Activated gamma-delta T cell treated with anti-CD3 and anti-CD28 coated beads, Interleukin-2, amount 50 U/mL, for 16 hours (primary cell): ENCODE measurements around the gene RELN.
"Not testable (repeated sequence)": the region's sequence is repeated elsewhere in the genome, so short reads cannot be mapped to it uniquely, and the experiment has no call there.

ENCODE experiments used
- DNase-seq: peaks from one replicate; pipeline ENCODE4 v3.0.0-alpha.2; 2020; ENCODE audit warnings: low read depth

RELN gene

DNA sequence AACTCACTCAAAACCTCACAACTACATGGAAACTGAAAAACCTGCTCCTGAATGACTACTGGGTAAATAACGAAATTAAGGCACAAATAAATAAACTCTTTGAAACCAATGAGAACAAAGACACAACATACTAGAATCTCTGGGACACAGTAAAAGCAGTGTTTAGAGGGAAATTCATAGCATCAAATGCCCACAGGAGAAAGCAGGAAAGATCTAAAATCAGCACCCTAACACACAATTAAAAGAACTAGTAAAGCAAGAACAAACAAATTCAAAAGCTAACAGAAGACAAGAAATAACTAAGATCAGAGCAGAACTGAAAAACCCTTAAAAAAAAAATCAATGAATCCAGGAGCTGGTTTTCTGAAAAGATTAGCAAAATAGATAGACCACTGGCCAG is 202.4 kb downstream of the RELN start:
- DNase-seq = not testable (repeated sequence)

DNA sequence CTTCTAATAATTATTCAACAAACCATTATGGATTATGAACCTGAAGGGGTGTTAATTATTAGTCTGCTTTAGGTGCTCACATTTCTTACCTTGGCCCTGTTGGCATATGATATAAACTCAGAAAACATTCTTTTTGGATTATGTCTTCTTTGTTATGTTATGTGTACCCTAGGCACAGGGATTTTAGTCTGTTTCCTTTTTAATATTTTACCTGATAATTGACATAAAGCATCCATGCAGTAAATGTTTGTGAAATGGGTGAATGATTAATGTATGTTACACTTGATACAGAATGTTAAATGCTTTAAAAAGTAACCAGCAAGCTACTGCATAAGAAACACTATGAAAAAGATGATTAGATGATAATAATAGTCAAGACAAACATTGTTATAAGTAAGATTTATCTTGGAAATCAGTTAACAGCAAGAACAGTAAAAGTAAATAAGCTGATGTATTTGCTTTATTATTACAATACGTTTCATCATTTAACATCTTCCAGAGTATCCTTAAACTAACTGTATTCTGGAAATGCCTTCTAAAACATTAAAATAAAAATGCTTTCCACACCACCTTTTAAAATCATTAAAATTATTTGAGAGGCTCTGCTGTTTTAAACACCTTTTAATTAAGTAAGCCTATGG is 204.7 kb downstream of the RELN start:
- DNase-seq = no peak

DNA sequence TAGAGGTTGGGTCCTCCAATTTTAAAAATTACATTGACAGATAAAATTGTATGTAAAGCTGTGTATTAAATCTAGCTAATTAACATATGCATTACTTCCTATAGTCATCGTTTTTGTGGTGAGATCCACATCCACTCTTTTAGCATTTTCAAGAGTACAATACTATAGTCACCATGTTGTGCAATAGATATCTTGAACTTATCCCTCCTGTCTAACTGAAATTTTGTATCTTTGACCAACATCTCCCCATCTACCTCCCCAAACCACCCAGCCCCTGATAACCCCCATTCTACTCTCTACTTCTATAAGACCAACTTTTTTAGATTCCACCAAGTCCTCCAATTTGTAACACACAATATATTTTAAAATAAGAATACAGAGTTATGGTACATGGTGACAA is 208.0 kb downstream of the RELN start:
- DNase-seq = no peak

DNA sequence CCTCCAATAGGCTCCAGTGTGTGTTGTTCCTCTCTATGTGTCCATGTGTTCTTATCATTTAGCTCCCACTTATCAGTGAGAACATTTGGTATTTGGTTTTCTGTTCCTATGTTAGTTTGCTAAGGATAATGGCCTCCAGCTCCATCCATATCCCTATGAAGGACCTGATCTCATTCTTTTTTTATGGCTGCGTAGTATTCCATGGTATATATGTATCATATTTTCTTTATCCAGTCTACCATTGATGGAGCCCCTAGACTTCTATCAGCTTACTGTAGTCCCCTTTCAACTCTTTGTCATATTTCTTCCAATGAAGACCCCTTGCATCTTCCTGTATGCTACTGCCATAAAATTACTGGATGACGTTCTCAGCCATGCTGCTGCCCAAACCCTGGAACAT is 208.9 kb downstream of the RELN start:
- not testable (repeated sequence) for DNase-seq

DNA sequence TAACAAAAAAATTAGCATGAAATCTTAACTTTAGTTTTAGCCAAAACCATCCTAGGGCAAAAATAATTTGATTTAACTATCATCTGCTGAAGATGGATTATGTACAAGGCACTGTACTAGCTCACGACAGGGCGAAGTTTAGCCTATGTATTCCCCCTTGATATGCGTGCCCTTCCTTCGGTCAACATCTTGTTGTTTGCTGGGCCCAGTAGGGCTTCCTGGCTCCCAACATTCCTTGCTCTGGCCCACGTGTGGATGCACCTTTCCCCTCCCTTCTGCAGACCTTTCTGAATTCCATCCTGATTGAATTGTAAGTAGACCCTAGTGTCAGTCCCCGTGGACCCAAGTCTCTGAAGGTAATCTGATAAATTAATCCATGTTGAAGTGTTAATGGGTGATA is 212.0 kb downstream of the RELN start:
- no peak for DNase-seq

DNA sequence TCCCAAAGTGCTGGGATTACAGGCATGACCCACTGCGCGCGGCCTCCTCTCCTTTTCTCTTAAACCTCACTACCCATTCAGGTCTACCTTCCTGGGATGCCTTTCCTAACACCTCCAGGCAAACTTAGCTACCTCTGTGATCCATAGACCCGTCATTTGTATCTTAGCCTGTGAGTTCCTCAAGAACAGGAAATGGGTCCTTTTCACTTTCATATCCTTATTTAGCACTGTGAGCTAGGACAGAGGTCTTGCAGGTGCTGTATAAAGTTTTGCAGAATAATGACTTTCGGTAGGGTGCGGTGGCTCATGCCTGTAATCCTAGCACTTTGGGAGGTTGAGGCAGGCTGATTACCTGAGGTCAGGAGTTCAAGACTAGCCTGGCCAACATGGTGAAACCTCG is 215.7 kb downstream of the RELN start:
- no peak for DNase-seq

DNA sequence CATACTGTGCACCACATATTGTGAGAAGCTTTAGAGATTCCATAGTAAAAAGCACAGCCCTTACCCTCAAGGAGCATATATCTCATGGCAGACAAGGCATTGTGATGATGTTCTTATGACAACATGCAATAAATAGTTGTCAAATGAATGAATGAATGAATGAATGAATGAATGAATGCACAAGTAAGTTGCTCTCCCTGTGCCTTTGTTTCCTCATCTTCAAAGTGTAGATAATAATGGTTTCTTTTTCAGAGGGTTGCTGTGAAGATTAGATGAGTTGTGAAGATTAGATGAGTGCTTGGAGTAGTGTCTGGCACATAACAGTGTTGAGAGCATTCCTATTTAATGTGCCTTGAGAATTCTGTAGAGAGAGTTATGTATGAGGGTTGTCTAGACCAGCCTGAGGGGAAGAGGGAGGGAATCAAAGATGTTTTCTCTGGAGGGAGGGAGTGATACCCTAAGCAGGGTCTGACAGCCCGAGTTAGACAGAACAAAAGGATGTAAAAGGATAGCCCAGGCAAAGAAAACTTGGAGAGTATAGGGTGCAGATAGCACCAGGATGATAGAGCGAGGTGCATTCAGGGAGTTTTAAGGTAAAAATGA is 217.2 kb downstream of the RELN start:
- no peak for DNase-seq

DNA sequence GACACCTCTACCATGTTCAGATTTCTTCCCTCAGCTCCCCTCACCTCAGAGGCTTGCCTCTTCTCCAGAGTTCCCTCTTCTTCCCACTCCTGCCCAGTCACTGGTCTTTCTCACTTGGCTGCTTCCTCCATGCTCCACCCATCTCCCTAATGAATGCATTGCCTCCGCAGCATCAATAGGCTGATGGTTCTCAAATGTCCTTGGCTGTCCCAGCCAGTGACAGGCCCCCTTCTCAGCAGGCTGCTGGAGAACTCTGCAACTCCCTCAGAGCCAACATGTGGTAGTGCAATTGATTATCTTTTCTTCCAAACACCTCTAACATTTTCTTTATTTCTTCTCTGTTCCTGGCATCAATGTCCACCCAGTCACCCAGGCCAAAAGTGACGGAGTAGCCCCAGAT is 218.2 kb downstream of the RELN start:
- no peak for DNase-seq

DNA sequence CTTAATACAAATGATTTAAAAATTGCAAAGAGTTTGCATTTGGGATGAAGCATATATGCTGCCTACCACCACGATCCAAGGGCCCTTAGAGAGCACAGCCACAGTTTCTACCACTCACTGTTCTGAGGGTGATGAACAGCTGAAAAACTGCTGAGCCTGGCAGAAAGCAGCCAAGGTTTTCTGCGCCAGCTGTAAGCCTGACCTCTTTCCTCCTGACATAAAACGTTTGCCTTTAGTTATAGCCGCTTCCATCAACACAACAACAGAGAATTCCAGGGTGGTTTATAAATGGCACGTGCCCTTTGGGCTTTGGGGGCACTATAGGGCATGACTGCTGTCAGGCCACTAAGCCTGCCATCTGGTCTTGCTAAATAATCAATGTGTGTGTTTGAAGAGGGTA is 222.8 kb downstream of the RELN start:
- DNase-seq = no peak

DNA sequence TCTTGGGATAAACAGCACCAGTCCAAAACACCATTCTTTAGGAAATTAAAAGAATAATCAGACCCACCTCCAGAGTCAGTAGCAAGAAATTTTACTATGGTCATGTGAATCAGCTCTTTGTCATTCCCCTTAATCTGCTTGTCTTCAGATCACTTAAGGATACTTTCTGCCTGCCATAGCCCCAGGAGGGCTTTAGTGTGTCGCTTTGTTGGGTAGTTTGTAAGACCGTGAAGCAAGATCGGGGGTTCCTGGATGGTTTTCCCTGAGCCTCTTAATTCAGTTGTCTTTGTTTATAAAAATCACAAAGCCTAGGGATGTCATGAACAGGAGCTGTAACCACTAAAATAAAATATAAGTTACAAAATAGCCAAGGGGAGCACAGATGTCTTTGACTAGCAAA is 223.6 kb downstream of the RELN start:
- DNase-seq = no peak

DNA sequence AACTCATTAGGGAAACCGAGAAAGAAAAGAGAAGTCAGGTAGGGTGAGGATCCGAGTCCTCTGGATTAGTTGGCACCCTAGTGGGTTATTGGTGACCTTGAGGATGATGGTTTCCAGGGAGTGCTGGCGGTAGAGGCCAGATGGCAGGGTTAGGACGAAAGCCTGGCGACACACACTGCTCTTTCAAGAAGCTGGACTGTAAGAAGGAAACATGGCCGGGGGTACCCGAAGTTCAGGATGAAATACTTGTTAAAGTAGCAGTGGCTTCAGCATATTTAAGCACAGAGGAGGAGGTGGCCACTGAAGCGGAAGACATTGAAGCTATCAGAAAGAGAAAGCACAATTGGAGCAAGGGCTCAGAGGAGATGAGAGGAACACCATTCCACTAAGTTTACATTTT is 224.6 kb downstream of the RELN start:
- DNase-seq = no peak

DNA sequence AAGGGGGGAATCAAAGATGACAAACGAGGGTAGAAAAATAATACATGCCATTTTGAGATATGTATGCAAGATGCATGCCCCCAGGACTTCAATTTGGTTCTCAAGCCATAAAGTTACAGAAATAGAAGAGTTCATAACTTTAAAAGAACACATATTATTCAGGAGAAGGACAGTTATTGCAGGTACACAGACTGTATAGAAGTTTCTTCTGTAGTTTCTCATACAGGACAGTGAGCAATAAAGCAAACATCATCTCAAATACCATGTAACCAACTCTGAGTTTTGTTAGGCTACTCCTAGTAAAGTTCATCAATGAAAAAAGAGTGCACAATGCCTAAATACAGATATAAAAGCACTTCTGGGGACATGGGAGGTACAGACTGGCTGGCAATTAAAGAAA is 226.6 kb downstream of the RELN start:
- DNase-seq = no peak

DNA sequence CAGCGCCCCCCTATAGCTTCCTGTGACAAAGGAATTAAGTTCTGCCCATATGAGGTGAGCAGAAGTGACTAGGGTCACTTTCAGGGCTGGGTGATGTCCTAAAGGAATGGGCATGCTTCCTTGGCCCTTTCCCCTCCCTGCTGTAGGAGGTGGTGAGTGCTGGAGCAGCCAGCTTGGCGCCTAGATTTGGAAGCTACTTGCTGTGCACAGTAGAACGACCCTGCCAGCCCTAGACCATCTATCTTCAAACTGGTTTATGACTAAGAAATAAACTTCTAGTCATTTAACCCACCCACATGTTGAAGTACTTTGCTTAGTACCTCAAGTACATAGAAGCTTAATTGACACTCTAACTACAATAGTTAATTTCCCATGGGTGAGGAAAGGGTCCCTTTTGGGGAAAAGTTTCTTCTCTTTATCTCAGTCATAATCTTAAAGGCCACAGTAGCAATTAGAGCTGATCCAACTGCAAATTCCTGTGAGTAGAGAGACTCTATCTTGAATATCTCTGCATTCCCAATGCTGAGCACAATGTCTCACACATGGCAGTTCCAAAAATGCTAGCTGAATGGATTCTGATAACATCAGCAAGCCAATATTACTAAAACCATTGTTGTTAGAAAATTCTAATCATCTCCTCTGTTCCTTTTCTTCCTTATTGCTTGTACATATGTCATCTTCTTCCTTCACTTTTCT is 227.2 kb downstream of the RELN start:
- DNase-seq = no peak

DNA sequence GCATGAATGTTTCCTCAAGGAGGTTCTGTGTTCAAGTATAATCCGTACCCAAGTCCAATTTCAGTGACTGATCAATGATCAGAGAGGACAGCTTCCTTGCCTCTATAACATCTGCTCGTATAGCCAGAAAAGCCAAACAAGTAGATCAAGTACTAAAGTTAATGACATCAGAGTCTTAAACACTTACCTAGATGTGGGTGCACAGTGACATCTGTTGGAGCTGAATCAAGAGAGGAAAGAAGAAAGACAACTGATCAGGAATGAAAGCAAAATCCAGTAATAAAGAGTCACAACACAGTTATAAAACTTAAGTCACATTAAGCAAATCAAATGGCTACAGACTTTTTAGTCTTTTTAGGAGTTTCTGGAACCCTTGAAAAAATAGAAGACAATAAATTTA is 236.5 kb downstream of the RELN start:
- no peak for DNase-seq

DNA sequence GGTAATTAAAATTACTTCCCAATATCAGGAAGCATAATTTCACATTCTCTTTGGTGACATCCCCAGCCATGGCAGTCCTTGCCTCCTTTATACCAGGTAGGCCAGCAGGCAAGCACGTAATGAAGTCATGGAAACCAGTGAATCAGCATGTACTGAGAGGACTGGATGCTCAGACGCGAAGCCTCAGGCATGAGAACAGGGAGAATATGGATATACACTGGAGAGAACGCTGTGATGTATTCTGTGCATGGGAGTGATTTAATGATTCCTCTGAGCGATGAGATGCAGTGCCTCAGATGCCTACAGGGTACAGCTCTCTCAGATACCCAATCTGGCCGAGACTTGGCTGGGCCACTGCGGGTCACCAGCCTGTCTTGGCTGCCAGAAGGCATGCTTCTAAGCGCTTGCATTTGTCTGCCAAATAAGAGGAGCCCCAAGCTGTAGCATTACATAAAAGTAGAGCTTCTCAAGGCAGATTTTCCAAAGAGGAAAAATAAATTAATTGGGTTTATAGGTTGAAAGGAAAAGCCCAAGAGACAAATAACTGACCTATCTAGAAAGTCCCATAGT is 238.1 kb downstream of the RELN start:
- no peak for DNase-seq

DNA sequence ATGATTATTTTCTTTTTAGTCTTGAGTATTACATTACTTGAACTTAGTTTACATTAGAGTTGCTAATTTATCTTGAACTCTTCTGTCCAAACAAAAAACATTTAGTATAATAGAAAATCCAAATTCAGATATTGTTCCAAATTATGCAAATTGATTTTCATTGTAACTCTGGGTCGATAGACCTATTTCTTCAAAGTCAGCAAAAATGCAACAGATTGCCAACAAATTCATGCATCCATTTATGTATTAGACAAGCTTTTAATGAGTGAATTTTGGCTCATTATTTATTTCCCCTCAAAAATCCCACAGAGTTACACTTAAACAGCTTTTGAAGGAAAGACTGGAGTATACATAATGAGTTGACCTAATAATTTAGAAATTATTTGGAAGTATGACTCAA is 240.8 kb downstream of the RELN start:
- no peak for DNase-seq

DNA sequence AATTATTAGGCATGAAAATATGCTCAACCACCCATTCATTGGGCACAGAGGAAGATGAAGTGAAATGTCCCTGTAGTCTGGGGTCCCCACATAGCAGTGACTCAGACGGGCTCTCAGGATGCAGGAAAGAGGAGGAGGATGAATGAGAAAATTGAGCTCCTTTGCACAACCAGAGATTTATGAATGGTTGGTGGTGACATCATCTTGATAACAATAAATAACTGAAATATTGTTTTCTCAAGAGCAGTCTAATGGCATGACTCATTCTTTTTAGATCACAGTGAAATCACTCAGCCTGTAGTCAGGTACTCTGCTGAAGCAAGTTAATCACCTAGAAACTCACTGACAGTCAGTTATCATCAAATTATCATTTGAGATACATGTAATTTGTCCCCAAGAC is 254.1 kb downstream of the RELN start:
- DNase-seq = no peak

DNA sequence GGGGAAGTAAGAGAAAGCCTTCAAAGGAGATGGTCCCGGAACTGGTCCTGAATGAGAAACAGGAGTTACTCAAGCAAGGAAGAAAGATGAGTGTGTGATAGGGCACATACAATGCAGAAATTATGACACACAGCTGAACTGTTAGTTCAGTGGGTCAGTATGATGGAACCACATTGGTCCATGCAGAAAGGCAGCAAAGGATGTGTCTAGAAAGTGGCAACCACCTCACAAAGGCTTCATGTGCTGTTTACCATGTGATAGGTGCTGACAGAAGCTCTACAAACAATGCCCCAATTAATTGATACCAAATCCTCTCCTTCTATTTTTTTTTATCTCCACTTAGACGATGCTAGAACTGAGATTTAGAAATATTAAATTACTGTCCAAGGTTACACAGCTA is 258.3 kb downstream of the RELN start:
- no peak for DNase-seq

DNA sequence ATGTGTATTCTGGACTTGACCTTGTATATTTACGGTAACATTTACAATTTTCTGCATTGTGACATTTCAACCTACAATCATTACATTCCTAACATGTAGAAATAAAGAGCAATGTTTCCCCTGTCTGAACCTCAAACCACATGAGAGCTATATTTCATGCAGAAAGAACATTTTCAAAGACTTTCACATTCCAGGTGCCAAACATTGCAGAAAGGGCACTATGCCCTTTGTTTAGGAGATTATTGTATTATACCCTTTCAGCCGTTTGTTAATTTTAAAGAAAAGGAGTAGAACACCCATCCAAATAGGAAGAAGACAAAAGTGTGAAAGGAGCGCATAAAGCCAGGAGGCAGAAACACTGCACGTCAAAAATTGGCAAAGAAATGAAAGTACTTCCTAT is 260.4 kb downstream of the RELN start:
- DNase-seq = no peak

DNA sequence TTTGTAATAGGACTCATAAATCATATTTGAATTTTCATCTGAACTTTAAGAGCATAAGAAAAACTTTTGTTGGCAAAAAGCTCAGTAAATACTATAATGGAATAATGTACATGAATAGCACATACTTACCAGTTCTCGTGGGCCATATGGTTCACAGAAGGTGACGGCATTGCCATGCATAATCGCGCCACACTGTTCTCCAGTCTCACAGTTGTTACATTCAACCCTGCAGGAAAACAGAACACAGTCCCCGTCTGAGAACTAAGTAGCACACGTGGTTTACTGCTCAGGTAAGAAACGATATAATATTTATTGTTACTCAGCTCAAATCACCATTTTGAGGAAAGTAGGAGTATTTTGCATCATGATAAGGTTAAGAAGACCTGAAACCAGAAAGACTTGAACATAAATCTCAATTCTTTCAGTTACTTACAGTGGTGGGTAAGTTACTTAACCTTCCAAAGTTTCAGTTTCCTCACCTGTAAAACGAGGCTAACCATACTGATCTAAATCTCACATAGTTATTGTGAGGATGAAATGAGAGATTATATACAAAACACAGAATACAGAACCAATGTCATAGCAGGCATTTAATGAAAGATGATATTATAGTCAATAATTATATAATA is 261.4 kb downstream of the RELN start:
- no peak for DNase-seq

DNA sequence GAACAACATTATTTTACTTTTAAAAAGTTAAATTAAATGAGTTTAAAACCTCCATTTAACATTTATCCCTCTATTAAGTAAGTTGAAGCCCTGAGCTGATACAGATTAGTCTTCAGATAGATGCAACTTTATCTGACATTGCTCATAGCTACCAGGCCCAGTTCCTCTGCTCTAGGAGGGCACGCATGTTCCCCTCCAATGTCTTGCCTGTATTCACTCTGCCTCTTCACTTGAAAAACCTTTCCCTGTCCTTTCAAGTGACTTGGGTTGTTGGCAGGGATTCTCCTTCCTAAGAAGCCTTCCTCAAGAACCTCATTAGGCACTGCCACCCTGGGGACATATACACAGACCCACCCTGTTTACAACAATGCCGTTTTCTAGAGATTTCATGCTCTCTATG is 270.4 kb downstream of the RELN start:
- DNase-seq = no peak

DNA sequence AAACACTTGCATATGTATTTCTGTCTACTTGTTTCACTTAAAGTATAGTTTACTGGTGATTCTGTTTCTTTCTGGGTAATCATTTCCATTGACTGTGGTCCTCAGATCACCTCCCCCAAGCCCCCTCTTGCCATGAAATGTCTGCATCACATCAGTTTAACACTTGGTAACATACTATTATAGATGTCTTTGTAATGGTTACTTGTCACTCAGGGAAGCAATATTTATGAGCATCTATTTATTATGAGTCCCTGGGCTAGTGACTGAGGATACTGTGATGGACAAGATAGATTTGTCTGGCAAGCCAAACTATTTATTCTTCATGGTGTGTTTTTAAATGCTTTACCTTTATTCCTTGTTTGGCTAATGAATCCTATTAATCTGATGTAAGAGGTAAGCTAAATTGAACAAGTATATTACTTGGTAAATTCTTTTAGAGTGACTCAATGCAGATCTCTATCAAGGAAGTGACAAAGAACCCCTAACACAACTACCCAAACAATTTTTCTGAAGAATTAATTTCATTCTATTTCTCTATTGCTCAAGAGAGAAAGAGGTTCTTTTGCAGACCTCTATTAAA is 270.9 kb downstream of the RELN start:
- no peak for DNase-seq

DNA sequence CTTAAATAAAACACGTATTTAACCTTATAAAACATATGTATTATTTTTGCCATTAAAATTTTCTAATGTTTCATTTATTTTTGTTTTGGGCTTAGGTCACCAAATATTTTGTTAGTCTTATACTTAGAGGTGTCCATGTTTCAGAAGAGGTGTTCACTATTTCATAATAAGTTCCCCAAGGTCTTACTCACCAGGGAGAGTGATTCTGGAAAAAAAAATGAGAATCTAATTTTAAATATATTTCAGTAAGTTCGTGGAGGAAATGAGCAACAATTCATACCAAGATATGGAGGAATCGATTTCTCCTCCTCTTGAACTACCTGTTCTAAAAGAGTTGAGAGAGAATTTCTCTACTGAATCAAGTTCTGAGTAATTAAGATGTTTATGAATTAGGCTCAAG is 271.9 kb downstream of the RELN start:
- DNase-seq = no peak
